Progenitor cell of endocrine pancreas (in vitro differentiated cells): ENCODE data around the gene FAF1. TPM values are rescaled to one million over a fixed set of nuclear protein-coding genes. Genes with fewer than 3 reads are reported as not detected.

ENCODE experiments used
- DNase-seq: peaks from one replicate; pipeline ENCODE4 v3.0.0; 2021; ENCODE audit warnings: low spot score; ENCODE audit not compliant: unreplicated experiment
- H3K27ac Mint-ChIP-seq: 2 replicates; pipeline ENCODE4 v1.8.0; 2021; ENCODE audit warnings: mild to moderate bottlenecking, moderate library complexity, mixed read lengths
- H3K27me3 Mint-ChIP-seq: 2 replicates; pipeline ENCODE4 v1.8.0; 2021; ENCODE audit warnings: mixed read lengths
- H3K36me3 Mint-ChIP-seq: 2 replicates; pipeline ENCODE4 v1.8.0; 2022; ENCODE audit warnings: mixed read lengths; ENCODE audit not compliant: insufficient read depth
- H3K4me1 Mint-ChIP-seq: 2 replicates; pipeline ENCODE4 v1.8.0; 2021; ENCODE audit warnings: low read depth, mixed read lengths
- H3K4me3 Mint-ChIP-seq: 2 replicates; pipeline ENCODE4 v1.8.0; 2021; ENCODE audit warnings: low read depth, mild to moderate bottlenecking, moderate library complexity, mixed read lengths
- H3K9me3 Mint-ChIP-seq: 2 replicates; pipeline ENCODE4 v1.8.0; 2021; ENCODE audit warnings: low read depth, mixed read lengths
- CTCF ChIP-seq: fragments of 200-600 bp; sonication (generic); IDR thresholded peaks from one replicate; pipeline ENCODE4 v1.5.0; 2021; ENCODE audit warnings: antibody characterized with exemption, mild to moderate bottlenecking; ENCODE audit not compliant: unreplicated experiment
- total RNA-seq: library from RNA; stranded (reverse); gene quantifications from 2 replicates; pipeline ENCODE4 v1.2.1, GENCODE V29; 2021

Gene FAF1
- total RNA-seq, 1 donor from 2014 or later = 49.0 TPM

- no peak for DNase-seq
- Mint-ChIP-seq H3K4me1 (peaks cover 19% of the 10 kb centered on the region), H3K4me3 (no peak overlapping the region), H3K9me3 (no peaks in the 10 kb centered on the region), H3K27ac (no peak overlapping the region), H3K27me3 (no peaks in the 10 kb centered on the region), H3K36me3 (no peaks in the 10 kb centered on the region)
- TF ChIP-seq CTCF = no peak
Measured at GRCh38 chr1:50646526-50646925, 313.5 kb downstream of the FAF1 start.

DNA sequence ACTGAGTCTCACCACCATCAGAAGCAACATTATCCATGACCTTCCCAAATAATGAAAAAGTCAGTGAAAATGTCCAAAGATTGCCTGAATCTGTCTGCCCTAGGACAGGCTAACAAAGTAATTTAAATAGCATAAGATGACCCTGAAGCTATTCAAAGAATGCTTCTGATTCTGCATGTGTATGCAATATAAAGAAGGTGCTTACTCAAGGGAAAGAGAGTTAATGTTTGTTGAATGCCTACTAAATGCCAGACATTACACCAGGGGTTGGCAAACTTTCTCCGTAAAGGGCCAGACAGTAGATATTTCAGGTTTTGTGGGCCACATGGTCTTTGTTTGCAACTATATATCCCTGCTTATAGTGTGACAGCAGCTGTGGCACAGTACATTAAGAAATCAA, 314.9 kb downstream of the FAF1 start:
- no peak overlapping the region for H3K4me3 Mint-ChIP-seq

DNA sequence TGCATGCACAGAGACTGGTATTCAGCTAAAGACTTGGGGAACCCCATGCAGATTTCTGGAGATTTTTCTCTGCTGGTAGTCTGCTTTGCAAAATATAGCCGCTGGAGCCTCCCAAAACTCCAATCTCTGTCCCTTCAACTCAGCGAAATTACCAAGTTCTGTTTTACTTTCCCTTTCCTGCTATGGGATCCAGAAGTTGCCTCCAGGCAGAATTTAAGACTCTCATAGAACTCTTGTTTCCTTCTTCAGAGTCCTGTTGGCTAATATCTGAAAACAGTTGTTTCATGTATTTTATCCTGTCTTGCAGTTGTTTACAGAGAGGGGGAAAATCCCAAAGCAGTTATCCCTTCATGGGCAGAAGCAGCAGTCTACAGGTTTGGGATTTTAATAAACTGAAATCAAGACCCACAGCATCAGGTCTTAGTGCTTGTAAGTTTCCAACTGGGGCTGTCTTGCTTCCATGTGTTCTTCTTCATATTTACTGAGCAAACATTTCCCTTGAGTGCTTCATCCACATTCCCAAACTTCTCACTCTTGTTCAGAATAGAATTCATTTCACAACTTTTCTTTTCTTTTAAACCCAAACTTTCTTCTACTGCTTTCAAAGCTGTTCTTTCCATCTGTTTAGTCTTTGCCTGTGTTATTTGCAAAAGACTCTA, 315.5 kb downstream of the FAF1 start:
- H3K27me3 Mint-ChIP-seq = no peaks in the 10 kb centered on the region
- no peaks in the 10 kb centered on the region for H3K36me3 Mint-ChIP-seq
- TF ChIP-seq CTCF = no peak
- peak overlapping the region; percentile 14 for H3K27ac Mint-ChIP-seq
- H3K9me3 Mint-ChIP-seq = no peaks in the 10 kb centered on the region
- DNase-seq = no peak
- H3K4me3 Mint-ChIP-seq = no peak overlapping the region
- peaks cover 12% of the 10 kb centered on the region for H3K4me1 Mint-ChIP-seq

More for the DNA sequence above, 314.9 kb downstream of the FAF1 start:
- DNase-seq = no peak
- no peak for TF ChIP-seq CTCF
- H3K36me3 Mint-ChIP-seq = no peaks in the 10 kb centered on the region
- no peaks in the 10 kb centered on the region for H3K9me3 Mint-ChIP-seq
- peaks cover 12% of the 10 kb centered on the region for H3K4me1 Mint-ChIP-seq
- H3K27me3 Mint-ChIP-seq = no peaks in the 10 kb centered on the region
- H3K27ac Mint-ChIP-seq = peak overlapping the region; percentile 14

GRCh38 chr1:50637460-50637859, 322.6 kb downstream of the FAF1 start:
- no peaks in the 10 kb centered on the region for H3K27me3 Mint-ChIP-seq
- H3K4me1 Mint-ChIP-seq = peaks cover 10% of the 10 kb centered on the region
- no peak for DNase-seq
- no peak overlapping the region for H3K27ac Mint-ChIP-seq
- H3K36me3 Mint-ChIP-seq = no peaks in the 10 kb centered on the region
- H3K4me3 Mint-ChIP-seq = no peak overlapping the region
- TF ChIP-seq CTCF = no peak
- H3K9me3 Mint-ChIP-seq = no peaks in the 10 kb centered on the region

- Mint-ChIP-seq H3K27ac (no peak overlapping the region), H3K36me3 (no peaks in the 10 kb centered on the region), H3K27me3 (no peaks in the 10 kb centered on the region), H3K9me3 (no peaks in the 10 kb centered on the region), H3K4me1 (peaks cover 17% of the 10 kb centered on the region), H3K4me3 (no peak overlapping the region)
- TF ChIP-seq CTCF = no peak
- no peak for DNase-seq
Measured at GRCh38 chr1:50634251-50634650, 325.8 kb downstream of the FAF1 start.
